ENCODE measurements around the gene SERPINB1.
"Not testable (repeated sequence)": the region's sequence is repeated elsewhere in the genome, so short reads cannot be mapped to it uniquely, and the experiment has no call there.

Gene SERPINB1

DNA sequence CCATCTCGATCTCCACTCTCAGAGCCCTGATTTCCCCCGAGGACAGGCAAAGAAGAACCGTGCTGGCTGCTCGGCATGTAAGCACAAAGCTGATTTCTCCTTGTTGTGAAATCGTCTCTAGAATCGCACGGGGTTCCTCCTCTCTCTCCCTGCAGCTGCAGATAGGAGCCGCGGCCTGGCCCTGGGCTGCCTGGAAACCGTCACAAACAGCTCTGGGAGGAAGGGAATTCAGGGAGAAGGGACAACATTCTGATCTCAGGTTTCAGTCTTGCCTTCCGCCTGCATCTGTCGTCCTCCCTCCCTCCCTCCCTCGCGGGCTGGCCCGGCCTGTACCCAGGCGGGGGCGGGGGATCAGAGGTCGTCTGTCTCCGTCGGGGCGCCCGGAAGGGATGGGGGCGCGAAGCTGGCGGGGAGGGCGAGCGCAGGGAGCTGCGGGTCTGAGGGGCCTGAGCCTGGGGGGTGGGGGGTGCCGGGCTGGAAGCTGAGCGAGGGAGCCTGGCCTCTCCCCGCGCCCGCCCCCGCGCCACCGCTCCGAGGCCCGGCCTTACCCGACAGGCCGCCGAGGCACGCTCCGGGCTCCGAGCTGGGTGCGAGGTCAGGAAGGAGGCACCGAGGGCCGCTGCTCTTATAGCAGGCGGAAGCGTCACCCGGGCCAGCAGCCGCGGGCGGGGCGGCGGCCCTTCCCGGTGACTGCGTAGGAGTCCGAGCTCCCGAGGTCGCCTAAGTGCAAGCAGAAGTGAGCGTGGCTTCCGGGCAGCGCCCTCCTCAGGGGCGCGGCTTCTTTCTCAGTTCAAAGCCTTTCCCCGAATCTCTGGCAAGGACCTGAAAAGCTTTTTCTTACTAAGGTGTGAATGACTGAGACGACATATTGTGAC is at the start of gene SERPINB1:
TSS of gene SERPINB1 (minus strand) at position 600 of the 875 bp plus-strand sequence. CDS start 1,277 bp downstream, outside the sequence.
- peak; percentile 98 to 99 for DNase-seq

DNA sequence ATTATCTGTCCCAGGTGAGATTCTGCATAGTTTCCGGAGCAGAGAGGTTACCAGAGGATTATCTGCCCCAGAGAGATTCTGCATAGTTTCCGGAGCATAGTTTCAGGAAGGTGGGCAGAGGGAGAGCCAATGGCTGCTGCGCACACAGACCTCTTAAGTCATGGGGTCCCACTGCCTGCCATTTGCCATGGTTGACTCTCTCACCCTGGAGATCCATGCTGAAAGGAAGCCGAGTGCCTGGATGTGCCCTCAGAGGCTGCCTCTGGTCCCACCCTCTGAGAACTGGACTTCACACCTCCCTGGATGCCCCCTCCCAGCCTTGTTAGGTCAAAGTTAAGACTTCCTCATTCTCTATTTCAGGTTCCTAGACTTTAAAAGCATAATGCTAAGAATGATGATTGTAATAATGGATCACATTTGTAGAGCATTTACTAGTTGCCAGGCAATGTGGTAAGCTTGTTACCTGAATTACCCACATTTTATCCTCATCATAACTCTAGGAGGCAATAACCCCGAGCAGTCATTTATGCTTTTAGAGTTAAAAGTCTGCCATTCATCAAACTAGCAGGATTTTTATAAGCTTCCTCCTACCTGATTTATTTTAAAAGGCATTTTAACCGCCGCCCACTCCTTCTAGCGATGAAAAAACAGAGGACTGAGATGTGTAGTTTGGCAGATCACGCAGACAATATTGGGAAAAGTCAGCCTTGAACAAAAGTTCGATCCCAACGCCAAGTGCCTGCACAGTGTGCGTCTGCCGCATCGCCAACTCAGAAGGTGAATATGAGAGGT is 49.5 kb upstream of the SERPINB1 start:
- DNase-seq = no peak

DNA sequence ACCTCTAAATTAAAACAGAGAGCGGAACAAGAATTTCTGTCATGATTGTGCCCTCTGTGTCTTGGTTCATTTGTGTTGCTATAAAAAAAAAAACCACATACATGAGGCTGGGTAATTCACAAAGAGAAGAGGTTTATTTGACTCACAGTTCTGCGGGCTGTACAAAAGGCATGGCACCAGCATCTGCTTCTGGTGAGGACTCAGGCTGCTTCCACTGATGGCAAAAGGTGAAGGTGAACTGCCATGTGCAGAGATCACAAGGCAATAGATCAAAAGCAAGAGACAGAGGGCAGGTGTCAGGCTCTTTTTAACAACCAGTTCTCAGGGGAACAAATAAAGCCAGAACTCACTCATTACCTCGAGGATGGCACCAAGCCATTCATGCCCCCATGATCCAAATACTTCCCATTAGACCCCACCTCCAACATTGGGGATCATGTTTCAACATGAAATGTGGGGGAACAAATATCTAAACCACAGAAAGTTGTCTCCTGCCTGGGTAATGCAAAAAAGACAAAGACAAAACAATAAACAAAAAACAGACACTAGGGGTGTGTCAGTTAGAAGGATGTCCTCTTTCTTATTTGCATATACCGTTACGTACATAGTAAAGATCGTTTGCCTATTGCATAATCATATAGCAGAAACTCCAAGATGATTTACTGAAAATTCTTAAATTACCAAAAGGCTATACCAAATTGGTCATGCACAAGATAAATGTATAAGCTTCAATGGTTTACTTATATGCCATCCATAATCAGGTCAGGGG is 44.5 kb upstream of the SERPINB1 start:
- DNase-seq = no peak

DNA sequence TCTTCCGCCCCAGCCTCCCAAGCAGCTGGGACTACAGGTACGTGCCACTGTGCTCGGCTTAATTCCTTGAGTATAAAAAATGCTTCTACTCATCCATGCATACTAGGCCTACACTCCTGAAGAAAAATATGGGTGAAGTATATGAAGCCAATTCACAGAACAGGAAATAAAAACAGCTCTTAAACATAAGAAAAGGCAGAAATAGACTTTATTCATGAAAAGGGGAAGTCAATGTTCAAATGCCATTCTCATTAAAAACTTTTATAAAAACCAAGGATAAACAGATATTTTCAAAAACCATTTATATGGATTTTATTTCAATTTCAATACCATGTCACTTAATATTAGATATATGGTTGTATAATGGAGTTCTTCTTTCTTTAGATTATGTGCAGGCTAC is 43.1 kb upstream of the SERPINB1 start:
- peak in 1 of 2 experiments; percentile 12 for DNase-seq

DNA sequence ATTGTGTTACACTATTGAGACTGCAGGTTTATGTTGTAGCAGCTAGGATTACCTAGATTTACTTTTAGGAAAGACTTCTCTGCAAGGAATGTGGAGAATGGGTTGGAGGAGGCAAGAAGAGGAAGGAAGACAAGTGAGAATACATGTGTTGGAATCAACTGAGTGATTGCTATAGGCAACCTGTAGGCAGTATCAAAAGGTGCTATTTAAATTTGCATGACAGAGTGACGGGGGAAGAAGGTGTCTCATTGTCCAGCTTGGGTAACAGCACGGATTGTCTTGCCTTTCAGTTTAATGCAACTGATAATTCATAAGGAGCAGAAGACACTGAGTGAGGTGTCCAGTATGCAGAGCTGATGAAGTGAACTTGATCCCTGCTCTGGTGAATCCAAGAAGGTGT is 42.0 kb upstream of the SERPINB1 start:
- DNase-seq = no peak

DNA sequence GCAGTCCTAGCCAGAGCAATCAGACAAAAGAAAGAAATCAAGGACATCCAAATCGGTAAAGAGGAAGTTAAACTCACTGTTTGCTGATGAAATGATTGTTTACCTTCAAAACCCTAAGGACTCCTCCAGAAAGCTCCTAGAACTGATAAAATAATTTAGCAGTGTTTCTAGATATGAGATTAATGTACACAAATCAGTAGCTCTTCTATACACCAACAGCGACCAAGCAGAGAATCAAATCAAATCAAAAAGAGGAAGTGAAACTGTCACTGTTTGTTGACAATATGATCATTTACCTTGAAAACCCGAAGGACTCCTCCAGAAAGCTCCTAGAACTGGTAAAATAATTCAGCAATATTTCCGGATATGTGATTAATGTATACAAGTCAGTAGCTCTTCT is 39.8 kb upstream of the SERPINB1 start:
- DNase-seq = no peak

DNA sequence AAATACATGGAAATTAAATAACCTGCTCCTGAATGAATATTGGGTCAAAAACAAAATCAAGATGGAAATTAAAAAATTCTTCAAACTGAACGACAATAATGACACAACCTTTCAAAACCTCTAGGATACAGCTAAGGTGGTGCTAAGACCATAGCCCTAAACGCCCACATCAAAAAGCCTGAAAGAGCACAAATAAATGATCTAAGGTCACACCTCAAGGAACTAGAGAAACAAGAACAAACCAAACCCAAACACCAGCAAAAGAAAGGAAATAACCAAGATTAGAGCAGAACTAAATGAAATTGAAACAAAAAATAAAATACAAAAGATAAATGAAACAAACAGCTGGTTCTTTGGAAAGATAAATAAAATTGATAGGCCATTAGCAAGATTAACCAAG is 38.5 kb upstream of the SERPINB1 start:
- not testable (repeated sequence) for DNase-seq

DNA sequence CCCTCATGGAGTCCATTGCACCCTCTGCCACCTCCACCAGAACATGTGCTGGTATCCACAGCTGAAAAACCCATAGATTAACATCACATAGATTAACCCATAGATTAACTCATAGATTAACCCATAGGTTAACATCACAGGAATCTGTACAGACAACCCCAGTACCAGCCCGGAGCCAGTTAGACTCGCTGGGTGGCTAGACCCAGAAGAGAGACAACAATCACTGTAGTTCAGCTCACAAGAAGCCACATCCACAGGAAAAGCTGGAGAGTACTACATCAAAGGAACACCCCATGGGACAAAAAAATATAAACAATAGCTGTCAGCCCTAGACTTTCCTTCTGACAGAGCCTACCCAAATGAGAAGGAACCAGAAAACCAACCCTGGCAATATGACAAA is 36.3 kb upstream of the SERPINB1 start:
- DNase-seq = no peak

DNA sequence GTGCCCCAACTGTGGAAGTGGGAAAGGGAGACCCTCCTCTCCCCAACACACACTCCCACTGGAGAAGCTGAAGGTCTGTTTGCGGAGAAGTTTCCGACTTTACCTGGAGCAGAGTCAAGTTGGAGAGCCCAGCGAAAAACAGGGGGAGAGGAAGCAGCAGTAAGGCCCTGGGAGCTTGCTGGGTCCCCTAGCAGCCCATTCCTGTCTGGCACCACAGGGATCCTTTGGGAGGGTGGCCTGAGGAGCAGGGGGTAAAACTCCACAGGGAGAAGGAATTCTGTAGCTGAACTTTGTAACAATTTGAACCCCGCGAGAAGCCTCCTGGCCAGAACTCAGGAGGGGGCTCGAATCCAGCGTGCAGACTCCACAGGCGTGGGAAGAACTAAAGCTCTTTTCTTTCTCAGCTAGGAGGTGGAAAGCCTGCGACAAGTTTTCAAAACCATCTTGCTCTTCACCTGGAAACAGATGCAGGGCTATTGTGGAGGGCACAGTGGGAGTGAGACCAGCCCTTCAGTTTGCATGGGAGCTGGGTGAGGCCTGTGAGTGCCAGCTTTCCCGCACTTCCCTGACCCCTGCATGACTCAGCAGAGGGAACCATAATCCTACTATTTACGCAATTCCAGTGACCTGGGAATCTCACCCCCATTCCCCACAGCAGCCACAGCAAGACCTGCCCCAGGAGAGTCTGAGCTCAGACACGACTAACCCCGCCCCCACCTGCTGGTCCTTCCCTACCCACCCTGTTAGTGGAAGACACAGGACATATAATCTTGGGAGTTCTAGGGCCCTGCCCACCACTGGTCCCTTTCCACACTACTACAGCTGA is 35.6 kb upstream of the SERPINB1 start:
- no peak for DNase-seq

DNA sequence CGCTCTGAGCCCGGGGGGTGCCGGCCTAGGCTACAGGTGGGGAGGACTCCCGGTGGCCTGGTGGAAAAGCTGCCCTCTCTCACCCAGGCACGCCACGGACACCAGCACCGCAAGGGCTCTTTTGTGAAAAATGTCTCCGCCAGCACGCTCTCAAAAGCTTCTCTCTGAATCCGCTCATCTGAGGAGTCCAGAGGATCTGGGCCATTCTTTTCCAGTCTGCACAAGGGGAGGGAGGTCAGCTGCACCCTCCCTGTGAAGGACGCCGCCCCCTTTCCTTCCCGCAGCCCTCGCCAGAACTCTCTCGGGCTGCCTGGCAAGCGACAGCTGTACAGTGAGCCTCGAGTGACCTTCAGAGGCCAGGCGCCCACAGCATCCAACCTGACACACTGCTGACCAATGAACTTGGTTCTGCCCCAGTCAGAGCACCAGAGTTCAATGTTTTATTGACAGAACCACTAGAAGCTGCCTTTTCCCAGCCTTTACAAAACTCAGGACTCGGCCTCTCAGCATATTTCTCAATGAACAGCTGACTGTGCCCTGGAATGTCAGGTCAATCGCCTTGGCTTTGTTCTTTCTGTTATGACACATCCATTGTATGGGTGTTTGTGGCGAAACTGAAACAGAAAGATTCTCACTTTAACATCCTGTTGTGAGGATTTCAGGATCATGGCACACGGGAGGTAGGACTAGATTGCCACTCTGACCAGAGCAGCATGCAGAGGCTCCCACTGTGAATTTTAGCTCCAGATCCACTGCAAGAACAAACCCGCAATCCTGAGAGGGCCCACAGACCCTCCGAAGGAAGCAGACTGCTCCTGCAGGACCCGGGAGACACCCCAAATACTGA is 34.8 kb upstream of the SERPINB1 start:
- peak; percentile 30 to 32 for DNase-seq

DNA sequence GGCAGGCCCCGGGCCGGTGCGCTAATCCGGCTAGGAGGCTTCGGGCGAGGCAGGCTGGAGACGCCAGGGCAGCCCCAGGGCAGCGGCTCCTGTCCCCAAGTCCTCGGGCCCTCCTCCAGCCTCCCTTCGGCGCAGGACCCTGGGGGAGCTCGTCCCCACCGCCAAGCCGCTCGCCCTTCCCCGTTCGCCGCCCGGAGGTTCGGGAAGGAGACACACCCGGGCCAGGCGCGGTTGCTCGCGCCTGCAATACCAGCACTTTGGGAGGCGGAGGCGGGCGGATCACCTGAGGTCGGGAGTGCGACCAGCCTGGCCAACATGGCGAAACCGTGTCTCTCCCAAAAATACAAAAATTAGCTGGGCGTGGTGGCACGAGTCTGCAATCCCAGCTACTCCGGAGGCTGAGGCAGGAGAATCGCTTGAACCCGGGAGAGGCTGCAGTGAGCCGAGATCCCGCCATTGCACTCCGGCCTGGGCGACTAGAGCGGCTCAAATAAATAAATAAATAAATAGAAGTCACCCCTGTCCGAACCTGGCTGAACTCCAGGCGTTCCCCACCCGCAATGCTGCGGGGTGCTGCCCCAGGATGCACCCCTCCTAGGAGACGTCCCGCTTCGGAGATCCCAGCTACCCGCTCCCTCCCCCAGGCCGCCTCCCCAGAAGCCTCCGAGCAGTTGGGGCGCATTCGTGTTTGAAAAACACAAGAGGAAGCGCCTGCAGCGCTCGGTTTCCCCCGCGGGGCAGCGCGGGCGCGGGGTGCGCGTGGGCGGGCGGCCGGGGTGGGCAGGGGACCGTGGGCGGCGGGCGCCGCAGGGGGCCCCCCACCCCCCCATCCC is 33.9 kb upstream of the SERPINB1 start:
- DNase-seq = peak; percentile 36 to 40

DNA sequence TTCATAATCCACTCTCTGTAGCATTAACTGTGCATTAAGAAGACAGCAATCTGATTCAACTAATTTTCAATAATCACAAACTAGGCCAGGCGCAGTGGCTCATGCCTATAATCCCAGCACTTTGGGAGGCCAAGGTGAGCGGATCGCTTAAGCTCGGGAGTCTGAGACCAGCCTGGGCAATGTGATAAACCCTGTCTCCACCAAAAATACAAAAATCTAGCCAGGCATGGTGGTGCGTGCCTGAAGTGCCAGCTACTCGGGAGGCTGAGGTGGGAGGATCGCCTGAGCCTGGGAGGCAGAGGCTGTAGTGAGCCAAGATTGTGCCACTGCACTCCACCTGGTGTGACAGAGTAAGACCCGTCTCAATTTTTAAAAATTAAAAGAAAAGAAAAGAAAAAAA is 32.0 kb upstream of the SERPINB1 start:
- no peak for DNase-seq

DNA sequence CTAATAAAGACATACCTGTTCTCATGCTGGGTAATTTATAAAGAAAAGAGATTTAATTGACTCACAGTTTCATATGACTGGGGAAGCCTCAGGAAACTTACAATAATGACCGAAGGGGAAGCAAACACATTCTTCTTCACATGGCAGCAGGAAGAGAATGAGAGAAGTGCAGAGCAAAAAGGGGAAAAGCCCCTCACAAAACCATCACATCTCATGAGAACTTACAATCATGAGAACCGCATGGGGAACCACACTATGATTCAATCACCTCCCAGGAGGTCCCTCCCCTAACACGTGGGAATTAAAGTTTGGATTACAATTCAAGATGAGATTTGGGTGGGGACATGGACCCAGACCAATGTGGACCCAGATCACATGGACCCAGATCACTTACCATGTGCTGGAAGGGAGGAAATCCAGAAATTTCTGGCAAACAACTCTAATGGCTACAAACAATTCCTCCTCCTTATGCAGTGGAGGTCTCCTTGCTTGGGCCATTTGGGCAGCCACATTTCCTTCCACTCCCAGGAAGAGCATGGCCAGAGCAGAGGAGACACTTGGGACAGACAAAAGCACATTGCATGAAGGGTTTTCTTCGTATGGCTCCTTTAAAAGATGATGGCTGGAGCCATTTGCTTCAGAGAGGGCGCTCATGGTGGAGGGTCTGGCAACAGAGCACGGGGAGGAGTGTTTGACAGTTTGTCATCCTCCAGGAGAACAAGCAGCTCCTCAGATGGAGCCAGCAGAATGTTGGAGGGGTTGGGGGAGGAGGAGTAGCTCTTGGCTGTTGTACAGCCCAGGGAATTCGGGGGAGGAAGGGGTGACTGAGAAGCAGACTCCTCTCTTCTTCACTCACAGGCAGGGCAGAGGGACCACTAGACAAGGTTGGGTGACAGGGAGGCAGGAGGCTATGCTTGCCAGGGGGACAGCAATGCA is 31.0 kb upstream of the SERPINB1 start:
- no peak for DNase-seq

DNA sequence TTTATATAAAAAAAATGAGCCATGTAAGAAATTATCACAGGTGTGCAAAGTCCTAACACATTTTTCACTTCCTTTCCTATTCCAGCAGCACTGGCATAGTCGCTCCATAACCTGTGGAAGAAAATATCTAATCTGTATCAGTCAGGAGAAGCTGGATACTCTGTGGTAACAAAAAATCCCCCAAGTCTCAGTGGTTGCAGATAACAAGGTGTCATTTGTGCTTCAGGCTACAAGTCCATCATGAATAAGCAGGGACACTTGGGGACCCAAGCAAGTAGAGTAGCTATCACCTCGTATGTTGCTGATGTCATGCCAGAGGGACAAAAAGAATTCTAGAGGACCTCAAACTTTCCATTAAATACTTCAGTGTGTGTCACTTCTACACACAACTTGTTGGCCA is 30.3 kb upstream of the SERPINB1 start:
- no peak for DNase-seq

DNA sequence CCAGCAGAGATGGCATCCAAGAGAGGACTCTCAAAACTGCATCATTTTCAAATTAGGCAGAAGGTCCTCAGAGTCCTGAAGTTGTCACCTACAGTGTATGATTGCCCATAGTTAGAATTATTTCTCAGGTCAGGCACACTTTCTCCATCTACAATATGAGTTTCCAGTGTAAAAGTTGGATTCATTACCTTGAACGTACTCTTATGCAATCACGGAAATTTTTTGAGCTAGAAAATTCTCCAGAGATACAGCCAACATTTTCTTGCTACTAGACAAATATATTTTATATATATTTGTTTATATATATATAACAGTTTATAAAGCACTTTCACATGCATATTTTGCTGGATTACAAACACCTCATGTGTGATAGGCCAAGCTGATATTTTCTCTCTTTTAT is 29.4 kb upstream of the SERPINB1 start:
- no peak for DNase-seq

DNA sequence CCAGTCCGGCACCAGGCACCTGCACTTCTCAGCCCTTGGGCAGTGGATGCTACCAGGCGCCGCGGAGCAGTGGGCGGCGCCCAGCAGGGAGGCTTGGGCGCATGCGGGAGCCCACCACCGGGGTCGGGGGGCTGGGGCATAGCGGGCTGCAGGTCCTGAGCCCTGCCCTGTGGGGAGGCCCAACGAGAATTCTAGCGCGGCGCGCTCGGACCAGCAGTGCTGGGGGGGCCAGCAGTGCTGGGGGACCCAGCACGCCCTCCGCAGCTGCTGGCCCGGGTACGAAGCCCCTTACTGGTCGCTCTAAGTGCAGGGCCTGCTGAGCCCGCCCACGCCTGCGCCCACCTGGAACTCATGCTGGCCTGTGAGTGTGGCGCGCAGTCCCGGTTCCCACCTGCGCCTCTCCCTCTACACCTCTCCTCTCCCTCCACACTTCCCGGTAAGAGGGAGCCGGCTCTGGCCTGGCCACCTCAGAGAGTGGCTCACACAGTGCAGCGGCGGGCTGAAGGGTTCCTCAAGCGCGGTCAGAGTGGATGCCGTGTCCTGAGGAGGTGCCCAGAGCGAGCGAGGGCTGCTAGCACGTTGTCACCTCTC is 28.5 kb upstream of the SERPINB1 start:
- no peak for DNase-seq

DNA sequence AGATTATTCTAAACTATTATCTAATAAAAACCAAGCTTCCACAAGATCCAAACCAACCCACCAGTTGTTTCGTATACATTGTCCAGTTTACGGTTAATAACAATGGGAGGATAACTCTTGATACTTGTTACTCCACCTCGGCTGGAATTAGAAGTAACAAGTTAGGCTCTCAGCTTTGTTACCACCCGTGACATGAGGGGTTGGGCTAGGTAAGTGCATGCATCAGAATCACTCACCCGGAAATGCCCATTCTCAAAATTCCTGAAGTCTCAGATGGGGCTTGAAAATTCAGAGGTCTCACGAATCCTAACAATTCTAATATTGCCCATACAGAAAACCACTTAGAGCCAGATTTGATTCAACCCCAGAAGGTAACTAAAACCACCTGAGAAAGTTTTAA is 27.0 kb upstream of the SERPINB1 start:
- DNase-seq = no peak

DNA sequence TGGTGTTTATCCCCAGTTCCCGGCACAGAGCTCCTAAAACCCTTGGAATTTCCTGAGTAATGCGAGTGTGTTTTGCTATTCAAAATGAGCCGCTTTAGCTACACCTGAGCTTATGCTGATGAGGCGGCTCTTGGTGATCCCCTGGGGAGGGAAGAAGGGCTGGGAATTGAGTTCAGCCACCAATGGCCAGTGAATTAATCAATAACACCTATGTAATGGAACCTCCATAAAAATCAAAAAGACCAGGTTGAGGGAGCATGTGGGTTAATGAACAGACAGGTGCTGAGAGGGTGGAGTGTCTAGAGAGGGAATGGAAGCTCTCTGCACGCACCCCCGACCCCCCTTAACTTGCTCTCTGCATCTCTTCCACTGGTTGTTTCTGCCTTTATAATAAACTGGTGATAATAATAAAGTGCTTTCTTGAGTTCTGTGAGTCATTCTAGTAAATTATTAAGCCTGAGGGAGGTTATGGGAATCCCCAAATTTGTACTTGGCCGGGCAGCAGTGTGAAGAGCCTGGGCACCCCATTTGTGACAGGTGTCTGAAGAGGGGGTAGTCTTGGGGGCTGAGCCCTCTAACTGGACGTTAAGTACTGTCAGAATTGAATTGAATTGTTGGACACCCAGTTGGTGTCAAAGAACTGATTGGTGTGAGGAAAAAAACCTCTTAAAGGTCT is 24.6 kb upstream of the SERPINB1 start:
- no peak for DNase-seq

All from AML-193 (cell line).